ENCODE results near the gene ARHGAP15.

DNA sequence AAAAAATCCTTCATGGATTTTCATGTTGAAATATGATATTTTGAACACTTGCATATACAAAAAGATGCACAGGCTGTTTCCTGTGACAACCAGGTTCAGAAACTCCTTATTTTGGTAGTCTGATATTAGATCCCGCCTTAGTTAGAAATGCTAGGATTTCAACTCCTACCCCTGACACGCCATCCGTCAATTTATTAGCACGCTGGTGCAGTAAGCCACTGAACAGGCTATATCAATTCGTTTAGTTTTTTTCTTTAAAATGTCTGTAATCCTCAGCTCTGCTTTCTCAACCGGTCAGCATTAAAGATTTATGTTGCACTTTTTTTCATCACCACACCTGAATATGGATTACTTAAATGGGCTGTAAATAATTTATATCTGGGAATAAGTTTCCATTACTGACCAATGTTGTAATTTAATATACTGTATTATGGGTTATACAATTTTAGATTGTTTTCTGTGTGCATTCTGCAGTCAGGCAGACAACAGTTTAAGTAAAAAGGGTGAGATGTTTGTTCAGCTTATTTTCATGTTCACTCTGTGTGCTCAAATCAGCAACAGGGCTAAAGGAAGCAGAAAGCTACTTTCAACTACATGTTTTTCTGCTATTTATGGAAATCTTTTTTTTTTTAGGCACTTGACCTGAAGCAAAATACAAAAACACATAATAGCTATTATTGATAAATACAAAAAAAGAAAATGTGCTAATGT, 227.7 kb downstream of the ARHGAP15 start:
- TF ChIP-seq EZH2phosphoT487 (IDR thresholded peaks at IDR 0.05; ENCODE audit: insufficient read depth, low read depth) (no peak), EZH2 (IDR thresholded peaks at IDR 0.05; ENCODE audit: insufficient read depth, poor library complexity, severe bottlenecking) (no peak)
